ENCODE results near the gene CCDC141.
A peak's percentile ranks its signal among the peaks of the same experiment; 100 is the strongest.

The CCDC141 gene

DNA sequence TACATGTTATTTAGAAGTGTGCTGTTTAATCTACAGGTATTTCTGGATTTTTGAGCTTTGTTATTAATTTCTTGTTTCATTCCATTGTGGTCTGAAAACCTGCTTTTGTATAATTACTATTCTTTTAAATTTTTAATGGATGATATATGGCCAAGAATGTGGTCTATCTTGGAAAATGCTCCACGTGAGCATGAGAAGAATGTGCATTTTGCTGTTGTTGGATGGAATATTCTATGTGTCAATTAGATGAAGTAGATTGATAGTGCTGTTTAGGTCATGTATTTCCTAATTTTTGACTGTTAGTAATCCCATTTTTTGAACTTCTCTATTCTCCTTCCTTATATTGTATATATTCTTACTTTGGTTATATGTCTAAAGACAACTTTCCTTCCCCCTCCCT is 222.8 kb downstream of the CCDC141 start:
- in situ Hi-C loops (cut with HindIII; ENCODE audit: low sequenced_read_pairs) = no loop called here
- H3K4me3 ChIP-seq (ENCODE audit: low read depth, low read length) = no peak overlapping the region
- TF ChIP-seq, protein P1, sequence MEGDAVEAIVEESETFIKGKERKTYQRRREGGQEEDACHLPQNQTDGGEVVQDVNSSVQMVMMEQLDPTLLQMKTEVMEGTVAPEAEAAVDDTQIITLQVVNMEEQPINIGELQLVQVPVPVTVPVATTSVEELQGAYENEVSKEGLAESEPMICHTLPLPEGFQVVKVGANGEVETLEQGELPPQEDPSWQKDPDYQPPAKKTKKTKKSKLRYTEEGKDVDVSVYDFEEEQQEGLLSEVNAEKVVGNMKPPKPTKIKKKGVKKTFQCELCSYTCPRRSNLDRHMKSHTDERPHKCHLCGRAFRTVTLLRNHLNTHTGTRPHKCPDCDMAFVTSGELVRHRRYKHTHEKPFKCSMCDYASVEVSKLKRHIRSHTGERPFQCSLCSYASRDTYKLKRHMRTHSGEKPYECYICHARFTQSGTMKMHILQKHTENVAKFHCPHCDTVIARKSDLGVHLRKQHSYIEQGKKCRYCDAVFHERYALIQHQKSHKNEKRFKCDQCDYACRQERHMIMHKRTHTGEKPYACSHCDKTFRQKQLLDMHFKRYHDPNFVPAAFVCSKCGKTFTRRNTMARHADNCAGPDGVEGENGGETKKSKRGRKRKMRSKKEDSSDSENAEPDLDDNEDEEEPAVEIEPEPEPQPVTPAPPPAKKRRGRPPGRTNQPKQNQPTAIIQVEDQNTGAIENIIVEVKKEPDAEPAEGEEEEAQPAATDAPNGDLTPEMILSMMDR (IDR thresholded peaks at IDR 0.05; ENCODE audit: low read depth, low read length, missing control alignments) = no peak
- no peak for DNase-seq (ENCODE audit: low read depth)

DNA sequence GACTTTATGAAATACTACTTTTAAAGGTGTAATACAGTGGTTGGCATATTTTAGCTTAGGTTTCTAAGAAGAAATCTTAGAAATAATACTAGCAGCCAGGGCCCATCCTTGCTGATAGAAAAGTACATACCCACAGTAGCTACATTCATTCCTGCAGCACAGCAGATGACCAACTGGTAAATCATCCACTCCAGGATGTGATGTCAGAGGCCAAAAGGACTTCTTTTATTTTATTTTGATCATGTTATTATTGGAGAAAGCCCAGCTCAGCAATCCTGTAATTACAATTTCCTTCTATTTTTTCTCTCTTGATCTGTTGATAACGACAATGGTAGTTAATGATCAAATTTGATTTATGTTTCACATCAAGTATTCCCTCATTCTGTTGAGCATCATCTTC is 224.8 kb downstream of the CCDC141 start:
- DNase-seq (ENCODE audit: low read depth) = no peak
- in situ Hi-C loops (cut with HindIII; ENCODE audit: low sequenced_read_pairs) = no loop called here
- no peak overlapping the region for H3K4me3 ChIP-seq (ENCODE audit: low read depth, low read length)
- TF ChIP-seq, protein P1 (IDR thresholded peaks at IDR 0.05; ENCODE audit: low read depth, low read length, missing control alignments) = no peak

DNA sequence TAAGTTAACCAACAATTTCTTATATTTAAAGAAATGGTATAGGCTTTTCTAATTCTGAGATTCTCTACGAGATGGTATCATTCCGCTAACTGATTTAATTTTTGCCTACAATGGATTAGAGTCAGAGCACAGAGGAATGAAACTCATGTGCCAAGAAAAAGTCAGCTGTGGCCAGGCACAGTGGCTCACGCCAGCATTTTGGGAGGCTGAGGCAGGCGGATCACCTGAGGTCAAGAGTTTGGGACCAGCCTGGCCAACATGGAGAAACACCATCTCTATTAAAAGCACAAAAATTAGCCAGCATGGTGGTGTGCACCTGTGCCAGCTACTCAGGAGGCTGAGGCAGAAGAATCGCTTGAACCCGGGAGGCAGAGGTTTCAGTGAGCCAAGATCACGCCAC is 225.8 kb downstream of the CCDC141 start:
- no peak for DNase-seq (ENCODE audit: low read depth)
- H3K4me3 ChIP-seq (ENCODE audit: low read depth, low read length) = no peak overlapping the region
- TF ChIP-seq, protein P1 (IDR thresholded peaks at IDR 0.05; ENCODE audit: low read depth, low read length, missing control alignments) = no peak
- in situ Hi-C loops (cut with HindIII; ENCODE audit: low sequenced_read_pairs) = no loop called here

DNA sequence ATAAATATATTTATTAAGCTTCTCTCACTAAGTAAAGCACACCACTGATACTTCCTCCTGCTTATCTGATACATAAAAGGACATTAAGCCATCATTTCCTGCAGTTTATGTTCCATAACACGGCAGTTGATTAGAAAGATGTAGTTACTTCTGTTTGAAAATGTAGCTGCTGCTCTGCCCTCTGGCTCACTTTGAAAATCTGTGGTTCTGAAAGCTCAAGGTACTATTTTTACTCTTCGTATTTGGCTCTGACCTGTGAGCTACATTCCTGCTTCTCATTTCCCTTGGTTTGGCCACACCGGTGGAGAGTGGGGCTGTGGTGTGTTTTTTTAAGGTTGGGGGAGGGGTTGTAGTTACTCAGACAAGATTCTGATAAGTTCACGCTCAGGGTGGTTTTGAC is 229.9 kb downstream of the CCDC141 start:
- DNase-seq (ENCODE audit: low read depth) = no peak
- no peak overlapping the region for H3K4me3 ChIP-seq (ENCODE audit: low read depth, low read length)
- in situ Hi-C loops (cut with HindIII; ENCODE audit: low sequenced_read_pairs) = no loop called here
- TF ChIP-seq, protein P1 (IDR thresholded peaks at IDR 0.05; ENCODE audit: low read depth, low read length, missing control alignments) = no peak

DNA sequence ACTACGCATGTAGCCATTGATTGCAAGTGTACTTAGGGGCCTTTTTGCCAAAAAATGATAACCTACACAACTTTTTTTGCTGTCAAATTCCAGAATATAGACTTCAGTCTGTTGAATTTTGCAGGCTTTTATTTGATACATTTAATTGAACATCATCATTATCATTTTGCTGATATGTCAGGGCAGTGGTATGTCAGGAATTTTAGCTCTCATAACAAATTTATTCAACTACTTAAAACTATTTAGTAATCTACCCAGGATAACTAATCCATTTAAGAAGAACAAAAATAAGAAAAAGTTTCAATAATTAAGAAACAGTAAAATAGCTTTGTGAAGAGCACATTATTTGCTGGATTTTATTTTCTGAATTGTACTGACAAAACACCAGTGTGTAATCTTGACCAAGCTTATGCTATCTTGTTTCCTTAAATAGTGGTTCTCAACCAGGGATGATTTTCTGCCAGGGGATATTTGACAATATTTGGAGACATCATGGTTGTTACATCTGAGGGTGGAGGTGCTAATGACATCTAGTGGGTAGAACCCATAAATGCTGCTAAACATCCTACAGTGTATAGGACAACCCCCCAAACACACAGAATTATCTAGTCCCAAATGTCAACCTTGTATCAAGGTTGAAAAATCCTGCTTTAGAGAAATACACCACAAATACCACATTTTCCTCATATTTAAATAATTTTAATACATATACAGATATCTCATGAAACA is 230.6 kb downstream of the CCDC141 start:
- H3K4me3 ChIP-seq (ENCODE audit: low read depth, low read length) = no peak overlapping the region
- in situ Hi-C loops (cut with HindIII; ENCODE audit: low sequenced_read_pairs) = no loop called here
- TF ChIP-seq, protein P1 (IDR thresholded peaks at IDR 0.05; ENCODE audit: low read depth, low read length, missing control alignments) = no peak
- no peak for DNase-seq (ENCODE audit: low read depth)

DNA sequence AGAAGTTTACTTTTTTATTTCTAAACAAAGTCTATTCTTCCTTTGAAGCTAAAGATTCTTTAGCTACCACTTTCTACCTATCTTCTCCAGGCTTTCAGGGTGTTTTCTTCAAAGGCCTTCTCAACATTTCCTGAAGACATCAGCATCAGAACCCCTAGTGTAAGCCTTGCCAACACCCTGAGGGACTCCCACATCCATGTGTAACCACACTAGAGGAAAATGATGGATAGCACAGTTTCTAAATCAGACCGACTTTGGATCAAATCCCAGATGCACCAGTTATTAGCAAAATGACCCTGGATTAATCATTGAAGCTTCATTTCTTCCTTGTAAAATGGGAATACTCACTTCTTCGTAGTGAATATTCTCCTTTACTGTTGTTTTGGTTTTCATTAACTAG is 238.0 kb downstream of the CCDC141 start:
- no peak overlapping the region for H3K4me3 ChIP-seq (ENCODE audit: low read depth, low read length)
- peak; percentile 23 for DNase-seq (ENCODE audit: low read depth)
- TF ChIP-seq, protein P1 (IDR thresholded peaks at IDR 0.05; ENCODE audit: low read depth, low read length, missing control alignments) = no peak
- in situ Hi-C loops (cut with HindIII; ENCODE audit: low sequenced_read_pairs) = no loop called here
